Measurements from ENCODE around the gene SASH1. TPM values are rescaled to one million over a fixed set of nuclear protein-coding genes. Genes with fewer than 3 reads are reported as not detected.

The SASH1 gene
- total RNA-seq, 1 donor from 2014 or later: 10.2 TPM

DNA sequence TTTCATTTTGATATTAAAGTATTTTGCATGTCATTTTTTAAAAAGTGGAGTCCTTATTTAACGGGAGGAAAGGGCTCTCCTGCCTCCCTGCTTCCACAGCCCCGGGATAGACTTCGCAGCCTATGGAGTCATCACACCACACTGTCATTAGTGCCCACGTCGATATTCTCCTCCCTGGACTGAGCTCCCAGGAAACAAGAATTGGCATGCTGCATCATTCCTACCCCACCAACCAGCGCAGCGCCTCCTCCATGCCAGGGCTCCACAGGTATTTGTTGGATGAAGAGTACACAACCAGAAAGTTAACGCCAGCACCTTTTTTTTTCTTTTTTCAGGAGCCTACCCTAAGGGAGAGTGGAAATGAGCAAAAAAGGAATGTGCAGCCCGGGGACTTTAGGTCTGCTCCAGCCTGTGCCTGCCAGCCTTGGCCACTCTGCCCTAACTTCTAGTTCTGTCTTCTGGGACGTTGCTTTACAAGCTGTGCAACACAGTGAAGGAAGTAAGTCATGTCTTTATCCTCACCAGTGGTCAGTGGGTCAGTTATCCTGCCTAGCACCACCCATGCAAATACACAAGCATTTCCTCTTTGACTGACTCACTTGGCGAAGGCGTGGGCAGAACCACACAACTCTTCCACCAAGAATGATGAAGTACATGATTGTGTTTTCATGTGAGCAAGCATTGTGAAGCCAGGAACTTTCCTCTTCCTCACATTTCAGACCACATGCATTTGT is 223.5 kb downstream of the SASH1 start:
- Histone ChIP-seq H3K4me2 (no peak overlapping the region), H3K79me2 (ENCODE audit: low read depth) (no peaks in the 10 kb centered on the region), H3K4me3 (no peak overlapping the region), H3K27me3 (no peaks in the 10 kb centered on the region), H4K20me1 (ENCODE audit: low read depth) (no peaks in the 10 kb centered on the region), H3F3A (ENCODE audit: low read depth) (no peaks in the 10 kb centered on the region), H2AFZ (replicated peaks) (no peak overlapping the region), H3K36me3 (no peaks in the 10 kb centered on the region), H3K9ac (no peak overlapping the region), H3K9me3 (ENCODE audit: low read depth) (no peaks in the 10 kb centered on the region), H3K27ac (no peak overlapping the region), H3K4me1 (no peaks in the 10 kb centered on the region)
- Mint-ChIP-seq H3K4me3 (no peak overlapping the region), H3K27me3 (ENCODE audit: insufficient read depth, low read depth) (peaks cover 1% of the 10 kb centered on the region), H3K36me3 (no peaks in the 10 kb centered on the region), H3K9me3 (peaks cover under 1% of the 10 kb centered on the region), H3K4me1 (no peaks in the 10 kb centered on the region), H3K27ac (no peak overlapping the region)
- no peak for DNase-seq (ENCODE audit: low spot score)
- TF ChIP-seq, protein P1, sequence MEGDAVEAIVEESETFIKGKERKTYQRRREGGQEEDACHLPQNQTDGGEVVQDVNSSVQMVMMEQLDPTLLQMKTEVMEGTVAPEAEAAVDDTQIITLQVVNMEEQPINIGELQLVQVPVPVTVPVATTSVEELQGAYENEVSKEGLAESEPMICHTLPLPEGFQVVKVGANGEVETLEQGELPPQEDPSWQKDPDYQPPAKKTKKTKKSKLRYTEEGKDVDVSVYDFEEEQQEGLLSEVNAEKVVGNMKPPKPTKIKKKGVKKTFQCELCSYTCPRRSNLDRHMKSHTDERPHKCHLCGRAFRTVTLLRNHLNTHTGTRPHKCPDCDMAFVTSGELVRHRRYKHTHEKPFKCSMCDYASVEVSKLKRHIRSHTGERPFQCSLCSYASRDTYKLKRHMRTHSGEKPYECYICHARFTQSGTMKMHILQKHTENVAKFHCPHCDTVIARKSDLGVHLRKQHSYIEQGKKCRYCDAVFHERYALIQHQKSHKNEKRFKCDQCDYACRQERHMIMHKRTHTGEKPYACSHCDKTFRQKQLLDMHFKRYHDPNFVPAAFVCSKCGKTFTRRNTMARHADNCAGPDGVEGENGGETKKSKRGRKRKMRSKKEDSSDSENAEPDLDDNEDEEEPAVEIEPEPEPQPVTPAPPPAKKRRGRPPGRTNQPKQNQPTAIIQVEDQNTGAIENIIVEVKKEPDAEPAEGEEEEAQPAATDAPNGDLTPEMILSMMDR (IDR thresholded peaks at IDR 0.05): no peak
- TF ChIP-seq EZH2 (IDR thresholded peaks at IDR 0.05) (no peak), EZH2phosphoT487 (IDR thresholded peaks at IDR 0.05) (no peak)

DNA sequence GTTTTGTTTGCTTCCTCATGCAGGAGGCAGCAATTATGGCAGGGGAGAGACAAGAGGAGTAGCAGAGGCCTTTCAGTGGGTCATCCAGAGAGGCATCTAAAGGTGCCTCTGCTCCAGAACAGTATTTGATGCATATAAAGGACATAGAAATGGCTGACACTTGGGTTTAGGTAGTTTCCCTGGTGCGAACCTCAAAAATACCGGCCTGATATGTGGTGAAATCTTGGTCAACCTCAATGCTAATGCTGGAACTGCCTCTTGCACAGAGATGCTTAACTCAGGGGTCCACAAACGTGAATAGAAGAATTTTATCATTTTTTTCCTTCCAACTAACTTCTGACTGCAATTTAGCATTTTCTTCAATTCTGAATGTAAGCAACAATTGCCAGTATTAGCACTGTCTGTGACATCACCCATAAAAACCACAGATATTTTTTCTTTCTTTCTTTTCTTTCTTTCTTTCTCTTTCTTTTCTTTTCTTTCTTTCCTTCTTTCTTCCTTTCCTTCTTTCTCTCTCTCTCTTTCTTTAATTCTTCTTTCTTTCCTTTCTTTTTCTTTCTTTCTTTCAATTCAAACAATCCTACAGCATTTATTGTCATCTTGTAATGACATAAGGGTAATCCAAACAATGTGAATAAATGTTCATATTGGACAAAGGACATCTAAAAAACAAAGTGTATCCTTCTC is 224.2 kb downstream of the SASH1 start:
- Histone ChIP-seq H3K9ac (no peak overlapping the region), H3K79me2 (ENCODE audit: low read depth) (no peaks in the 10 kb centered on the region), H3K4me3 (no peak overlapping the region), H3K4me1 (no peaks in the 10 kb centered on the region), H3K27ac (no peak overlapping the region), H3F3A (ENCODE audit: low read depth) (no peaks in the 10 kb centered on the region), H4K20me1 (ENCODE audit: low read depth) (no peaks in the 10 kb centered on the region), H3K9me3 (ENCODE audit: low read depth) (no peaks in the 10 kb centered on the region), H3K36me3 (no peaks in the 10 kb centered on the region), H2AFZ (replicated peaks) (no peak overlapping the region), H3K27me3 (no peaks in the 10 kb centered on the region), H3K4me2 (no peak overlapping the region)
- H3K36me3 Mint-ChIP-seq: no peaks in the 10 kb centered on the region
- H3K9me3 Mint-ChIP-seq: no peaks in the 10 kb centered on the region
- H3K4me1 Mint-ChIP-seq: no peaks in the 10 kb centered on the region
- H3K27me3 Mint-ChIP-seq (ENCODE audit: insufficient read depth, low read depth): no peaks in the 10 kb centered on the region
- TF ChIP-seq EZH2 (IDR thresholded peaks at IDR 0.05) (no peak), EZH2phosphoT487 (IDR thresholded peaks at IDR 0.05) (no peak)
- TF ChIP-seq, protein P1 (IDR thresholded peaks at IDR 0.05): no peak
- no peak overlapping the region for H3K27ac Mint-ChIP-seq
- no peak overlapping the region for H3K4me3 Mint-ChIP-seq
- no peak for DNase-seq (ENCODE audit: low spot score)

DNA sequence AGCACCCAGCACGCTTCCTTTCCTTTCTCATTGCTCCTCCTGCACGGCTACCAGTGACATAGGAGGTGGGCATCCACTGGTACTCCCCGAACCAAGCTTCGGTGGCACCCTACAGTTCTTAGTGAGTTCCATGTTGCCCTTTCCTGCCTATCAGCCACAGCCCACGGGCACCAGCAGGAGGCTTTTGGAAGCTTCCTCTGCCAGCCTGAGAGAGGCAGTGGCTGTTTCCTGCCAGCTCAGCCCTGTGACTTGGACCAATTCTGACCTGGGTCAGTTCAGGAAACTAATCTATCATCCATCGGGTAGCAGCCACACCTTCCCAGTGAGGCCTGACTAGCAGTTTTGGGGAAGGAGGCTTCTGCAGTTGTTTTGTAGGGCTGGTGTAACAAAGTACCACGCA is 227.8 kb downstream of the SASH1 start:
- Histone ChIP-seq H3K4me1 (no peaks in the 10 kb centered on the region), H3F3A (ENCODE audit: low read depth) (no peaks in the 10 kb centered on the region), H3K36me3 (no peaks in the 10 kb centered on the region), H3K27ac (no peak overlapping the region), H3K4me3 (no peak overlapping the region), H4K20me1 (ENCODE audit: low read depth) (no peaks in the 10 kb centered on the region), H2AFZ (replicated peaks) (no peak overlapping the region), H3K27me3 (no peaks in the 10 kb centered on the region), H3K9me3 (ENCODE audit: low read depth) (no peaks in the 10 kb centered on the region), H3K79me2 (ENCODE audit: low read depth) (no peaks in the 10 kb centered on the region), H3K4me2 (no peak overlapping the region), H3K9ac (no peak overlapping the region)
- Mint-ChIP-seq H3K36me3 (no peaks in the 10 kb centered on the region), H3K4me3 (no peak overlapping the region), H3K27ac (no peak overlapping the region), H3K4me1 (no peaks in the 10 kb centered on the region), H3K27me3 (ENCODE audit: insufficient read depth, low read depth) (no peaks in the 10 kb centered on the region), H3K9me3 (no peaks in the 10 kb centered on the region)
- no peak for DNase-seq (ENCODE audit: low spot score)
- TF ChIP-seq EZH2phosphoT487 (IDR thresholded peaks at IDR 0.05) (no peak), EZH2 (IDR thresholded peaks at IDR 0.05) (no peak)
- TF ChIP-seq, protein P1 (IDR thresholded peaks at IDR 0.05): no peak
